ENCODE data around the gene ARHGAP20.

The ARHGAP20 gene

DNA sequence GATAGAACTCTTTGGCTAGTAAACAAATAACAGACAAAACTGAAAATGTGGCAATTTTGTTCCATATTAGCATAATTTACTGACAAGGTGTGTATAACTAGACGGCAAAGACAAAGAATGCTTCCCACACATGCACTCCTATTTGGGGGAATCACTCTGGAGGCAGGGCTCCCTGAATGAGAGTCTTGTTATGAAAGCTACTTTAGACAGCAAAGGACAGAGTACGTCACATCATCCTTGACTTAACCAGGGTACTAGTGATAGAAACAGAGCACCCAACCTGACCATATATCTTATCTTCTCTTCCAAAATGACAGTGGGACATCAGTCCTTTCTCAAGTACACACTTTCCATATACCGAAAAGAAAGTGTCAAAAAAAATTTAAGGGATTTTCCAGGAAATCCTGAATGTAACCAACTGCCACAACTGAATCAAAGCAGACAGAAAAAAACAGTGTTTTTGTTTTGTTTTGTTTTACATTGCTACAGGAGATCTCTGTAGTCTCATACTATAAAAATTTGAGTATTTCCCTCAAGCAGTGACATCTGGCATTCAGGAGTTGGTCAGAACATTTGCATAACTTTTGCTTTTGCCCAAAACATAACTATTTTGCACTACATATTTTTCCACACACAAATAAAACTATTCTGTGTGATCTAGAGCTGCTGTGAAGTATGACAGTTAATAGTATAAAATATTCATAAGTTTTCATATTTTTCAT, 98.9 kb downstream of the ARHGAP20 start:
- DNase-seq: no peak

DNA sequence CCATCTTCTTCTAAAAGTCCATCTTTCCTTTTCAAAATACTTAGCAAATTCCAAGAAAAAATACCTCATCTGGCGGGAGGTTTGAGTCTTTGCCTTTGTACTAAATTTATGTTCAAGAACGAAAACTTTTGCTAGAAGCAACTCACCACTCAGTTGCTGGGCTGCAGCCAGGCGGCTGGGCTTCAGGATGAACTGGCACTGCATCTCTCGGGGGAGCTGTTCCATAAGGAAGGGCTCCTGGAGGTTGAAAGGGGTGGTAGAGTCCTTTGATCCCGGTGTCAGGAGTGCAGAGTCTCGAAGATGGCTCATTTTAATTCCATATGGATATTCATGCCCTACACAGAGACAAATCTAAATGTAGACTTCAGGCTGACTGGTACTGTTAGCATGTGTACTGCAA, 105.8 kb downstream of the ARHGAP20 start:
- DNase-seq: no peak

DNA sequence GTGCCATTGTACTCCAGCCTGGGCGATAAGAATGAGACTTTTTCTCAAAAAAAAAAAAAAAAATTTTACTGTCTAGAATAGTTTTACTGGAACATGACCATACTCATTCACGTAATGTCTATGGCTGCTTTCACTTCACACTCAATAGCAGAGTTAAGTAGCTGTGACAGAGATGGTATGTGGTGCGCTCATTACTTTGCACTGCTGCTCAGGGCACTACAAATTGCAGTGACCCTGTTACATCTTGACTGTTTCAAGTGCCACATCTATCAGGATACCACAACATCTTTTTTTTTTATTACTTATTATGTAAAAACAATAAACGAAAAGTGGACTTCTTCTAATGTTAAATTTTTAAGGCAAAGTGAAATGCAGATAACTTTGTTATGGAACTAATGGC, 110.3 kb downstream of the ARHGAP20 start:
- no peak for DNase-seq

DNA sequence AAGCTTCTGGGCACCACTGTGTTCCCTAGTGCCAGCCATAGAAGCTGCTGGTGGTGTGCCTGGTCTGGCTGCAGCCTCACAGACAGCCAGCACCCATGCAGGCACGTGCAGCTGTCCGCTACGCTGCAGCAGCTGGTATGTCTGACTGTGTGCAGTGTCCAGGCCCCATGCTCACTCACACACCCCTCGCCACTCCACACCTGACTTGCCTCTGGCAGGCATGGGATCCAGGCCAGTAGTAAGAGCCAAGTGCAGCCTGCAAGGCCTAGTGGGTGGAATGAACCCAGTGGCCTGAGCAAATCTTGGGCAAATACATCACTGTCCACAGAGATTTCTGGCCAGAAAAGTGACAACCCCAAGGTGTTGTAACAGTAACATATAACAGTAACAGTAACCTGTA, 111.9 kb downstream of the ARHGAP20 start:
- no peak for DNase-seq

DNA sequence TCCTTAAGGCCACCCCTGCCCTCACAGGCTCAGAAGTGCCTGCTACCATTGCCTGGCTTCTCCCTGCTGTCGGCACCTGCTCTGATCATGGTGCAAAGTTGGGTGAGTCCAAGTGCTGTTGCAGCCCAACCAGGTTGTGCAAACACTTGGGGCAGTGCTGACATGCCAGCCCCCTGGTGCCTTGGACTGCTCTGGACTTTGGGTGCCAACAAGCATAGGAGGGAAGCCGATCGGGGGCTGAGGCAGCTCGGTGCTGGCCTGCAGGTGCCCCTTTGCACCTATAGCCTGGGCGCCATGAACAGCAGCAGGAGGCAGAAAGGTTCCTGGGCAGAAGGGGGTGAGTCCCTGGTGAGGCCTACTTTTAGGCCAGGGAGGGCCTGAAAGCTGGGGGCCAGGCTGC, 113.0 kb downstream of the ARHGAP20 start:
- DNase-seq: no peak

DNA sequence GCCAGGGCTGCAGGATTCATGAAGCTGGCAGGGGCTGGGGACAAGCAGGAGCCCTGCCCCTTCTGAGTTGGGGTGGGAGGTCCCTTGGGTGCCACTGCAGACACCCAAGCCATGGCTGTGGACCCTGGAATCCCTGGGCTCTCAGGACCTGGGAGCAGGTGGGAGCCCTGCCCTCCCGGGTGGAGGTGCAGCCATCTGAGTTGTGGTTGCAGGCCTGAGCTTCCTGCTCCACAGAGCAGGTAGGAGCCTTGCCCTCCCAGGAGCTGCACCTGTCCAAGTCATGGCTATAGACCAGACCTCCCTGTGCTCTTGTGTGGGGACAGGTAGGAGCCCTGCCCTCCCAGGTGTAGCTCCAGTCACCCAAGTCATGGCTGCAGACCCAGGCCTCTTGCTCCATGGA, 113.5 kb downstream of the ARHGAP20 start:
- DNase-seq: no peak

DNA sequence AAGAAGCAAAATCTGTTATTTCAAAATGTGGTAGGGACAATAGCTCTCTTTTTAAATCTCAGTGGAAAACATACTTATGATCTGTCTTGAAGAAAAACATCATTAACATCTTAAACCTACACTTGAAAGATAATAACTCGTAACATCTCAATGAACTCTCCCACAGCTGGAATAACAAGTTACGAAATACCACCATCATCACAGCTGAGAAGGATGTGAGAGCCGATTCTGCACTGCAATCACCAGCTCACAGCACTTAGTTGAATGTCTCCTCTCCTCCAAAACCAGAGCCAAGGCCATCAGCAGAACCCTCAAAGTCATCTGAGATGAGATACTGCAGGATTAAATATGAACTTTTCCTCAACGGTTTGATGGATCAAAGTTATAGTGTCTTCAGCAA, 124.3 kb downstream of the ARHGAP20 start:
- no peak for DNase-seq

DNA sequence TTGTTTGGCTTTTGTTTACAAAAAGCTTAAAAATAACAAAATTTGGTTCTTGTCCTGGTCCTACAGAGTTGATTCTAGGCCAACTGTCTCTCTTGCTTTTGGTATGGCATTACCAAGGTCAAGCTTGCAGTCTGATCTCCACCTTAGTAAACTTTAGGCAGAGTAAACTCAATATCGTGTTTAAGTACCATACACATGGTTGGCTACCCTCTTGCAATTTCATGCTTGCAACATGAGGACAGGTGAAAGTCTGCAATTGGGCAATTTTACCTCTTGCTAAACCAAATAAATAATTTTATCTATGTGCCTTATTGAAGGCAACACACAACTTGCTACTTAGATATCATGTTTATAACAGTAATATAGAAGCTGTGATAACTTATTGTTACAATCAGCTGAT, 125.1 kb downstream of the ARHGAP20 start:
- DNase-seq: no peak

DNA sequence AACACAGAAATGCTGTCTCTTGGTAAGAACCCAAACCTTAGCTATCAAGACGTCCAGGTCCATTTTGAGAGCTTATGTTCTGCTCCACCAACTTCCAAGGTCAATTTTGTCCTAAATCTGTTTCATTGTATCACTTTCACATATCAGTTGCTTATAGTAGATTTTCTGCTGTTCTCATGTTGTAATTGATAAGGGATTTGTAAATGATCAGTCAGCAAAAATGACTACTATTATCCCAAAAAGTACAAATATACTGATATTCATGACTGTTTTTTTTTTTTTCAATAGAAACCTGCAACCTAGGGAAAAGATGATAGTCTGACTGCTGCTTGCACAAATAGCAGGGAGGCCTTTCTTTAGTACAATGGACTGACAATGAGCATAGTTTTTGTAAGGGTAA, 128.1 kb downstream of the ARHGAP20 start:
- DNase-seq: no peak

DNA sequence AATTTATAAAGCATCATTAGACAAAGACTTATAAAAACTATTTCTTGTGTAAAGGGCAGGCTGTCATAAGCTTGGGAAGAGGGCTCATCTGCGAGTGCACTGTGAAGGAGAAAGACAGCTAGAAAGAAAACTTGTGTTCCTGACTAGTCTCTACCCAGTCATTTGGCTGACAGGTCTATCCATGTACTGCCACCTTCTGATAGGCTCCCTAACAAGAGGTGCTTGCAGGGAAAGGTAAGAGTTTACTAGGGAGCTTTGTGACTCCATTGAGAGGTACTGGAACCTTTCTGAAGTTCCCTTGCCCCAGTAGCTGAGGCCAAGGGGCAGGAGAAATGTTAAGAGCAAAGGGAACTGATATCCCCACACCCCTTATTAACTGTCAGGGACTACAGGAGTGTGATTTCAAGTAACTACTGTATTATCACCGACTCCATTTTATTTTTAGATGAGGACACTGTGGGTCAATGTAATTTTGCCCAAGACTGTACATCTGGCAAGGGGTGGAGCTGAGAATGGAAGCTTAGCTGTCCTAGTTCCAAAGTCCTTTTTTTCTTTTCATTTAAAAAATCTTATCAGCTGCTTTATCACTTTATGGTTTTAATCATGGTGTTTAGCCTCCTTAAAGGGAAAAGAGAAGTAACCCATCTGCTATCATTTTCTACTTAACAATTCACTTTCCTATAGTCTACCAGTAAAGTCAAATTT, 129.4 kb downstream of the ARHGAP20 start:
- no peak for DNase-seq

DNA sequence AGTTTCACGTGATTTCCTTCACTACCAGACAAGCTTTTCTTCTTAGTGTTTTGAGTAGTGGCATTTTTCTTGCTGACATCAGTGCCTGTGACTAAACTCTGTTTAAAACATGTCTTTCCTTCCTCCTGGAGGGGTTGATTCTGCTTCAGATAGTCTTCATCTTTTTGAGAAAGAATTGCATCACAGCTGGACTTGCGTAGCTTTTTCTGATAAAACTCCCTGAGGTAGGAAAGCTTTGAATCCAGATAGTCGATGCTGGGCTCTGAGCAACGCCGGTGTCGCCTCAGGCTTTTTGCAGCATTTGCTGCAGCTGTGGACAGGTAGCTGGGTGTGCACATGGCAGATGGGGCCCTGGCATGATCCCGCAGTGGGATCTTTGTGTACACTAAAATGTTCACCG, 131.7 kb downstream of the ARHGAP20 start:
- no peak for DNase-seq

DNA sequence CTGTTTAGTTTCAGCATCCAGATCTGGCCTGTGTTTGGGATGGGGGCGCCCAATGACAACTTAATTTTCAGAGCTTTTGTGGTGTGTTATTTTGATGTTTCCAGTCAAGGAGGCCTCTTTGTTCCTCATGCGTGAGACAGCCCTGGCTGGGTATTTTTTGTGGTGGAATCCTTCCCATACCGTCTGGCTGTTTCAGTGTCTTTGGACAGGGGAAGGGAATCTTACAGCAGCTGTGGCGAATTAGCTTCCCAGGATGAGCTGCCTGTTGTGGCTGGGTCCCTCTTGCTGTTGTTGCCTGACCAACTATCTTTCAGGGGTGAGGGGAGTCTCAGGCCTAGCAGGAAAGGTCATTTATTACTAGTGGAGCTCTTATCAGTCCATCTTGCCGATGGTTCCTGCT, 138.8 kb downstream of the ARHGAP20 start:
- DNase-seq: no peak

DNA sequence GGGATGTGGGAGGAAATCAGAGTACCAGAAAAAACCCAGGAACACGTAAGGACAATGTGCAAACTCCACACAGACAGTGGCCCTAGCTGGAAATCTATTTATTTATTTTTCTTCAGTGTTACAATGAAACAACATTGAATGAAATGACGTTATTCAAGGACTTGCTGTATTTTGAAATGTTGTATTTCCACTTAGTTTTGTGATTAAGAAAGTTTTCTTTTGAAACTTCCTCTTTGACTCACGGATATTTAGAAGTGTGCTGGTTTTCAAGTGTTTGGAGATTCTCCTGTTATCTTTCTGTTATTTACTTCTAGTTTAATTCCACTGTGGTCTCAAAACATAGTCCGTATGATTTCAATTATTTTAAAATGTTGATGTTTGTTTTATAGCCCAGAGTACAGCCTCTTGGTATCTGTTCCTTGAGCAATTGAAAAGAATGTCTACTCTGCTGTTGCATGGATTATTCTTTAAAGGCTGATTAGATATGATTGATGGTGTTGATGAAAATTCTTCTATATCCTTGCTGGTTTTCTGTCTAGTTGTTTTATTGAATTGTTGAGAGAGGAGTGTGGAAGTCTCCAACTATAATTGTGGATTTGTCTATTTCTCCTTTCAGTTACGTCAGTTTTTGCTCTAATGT, 141.0 kb downstream of the ARHGAP20 start:
- DNase-seq: peak in 2 of 4 experiments; percentile 43 to 52

DNA sequence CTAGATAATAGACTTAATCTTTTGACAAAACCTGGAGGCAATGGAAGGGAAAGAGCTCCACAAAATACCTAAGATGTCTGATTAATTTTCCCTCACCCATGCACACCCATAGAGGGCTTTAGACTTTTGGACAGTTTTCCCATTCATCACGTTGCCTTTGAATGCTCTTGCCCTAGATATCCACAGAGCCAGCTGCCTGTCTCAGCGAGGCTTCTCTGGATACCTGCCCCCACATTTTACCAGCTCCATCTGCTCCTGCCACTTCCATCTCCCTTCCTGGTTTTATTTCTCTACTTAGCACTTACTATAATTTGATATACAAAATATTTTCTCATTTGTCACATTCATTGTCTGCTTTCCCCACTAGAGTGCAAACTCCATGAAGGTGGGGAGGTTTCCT, 145.7 kb downstream of the ARHGAP20 start:
- DNase-seq: no peak

DNA sequence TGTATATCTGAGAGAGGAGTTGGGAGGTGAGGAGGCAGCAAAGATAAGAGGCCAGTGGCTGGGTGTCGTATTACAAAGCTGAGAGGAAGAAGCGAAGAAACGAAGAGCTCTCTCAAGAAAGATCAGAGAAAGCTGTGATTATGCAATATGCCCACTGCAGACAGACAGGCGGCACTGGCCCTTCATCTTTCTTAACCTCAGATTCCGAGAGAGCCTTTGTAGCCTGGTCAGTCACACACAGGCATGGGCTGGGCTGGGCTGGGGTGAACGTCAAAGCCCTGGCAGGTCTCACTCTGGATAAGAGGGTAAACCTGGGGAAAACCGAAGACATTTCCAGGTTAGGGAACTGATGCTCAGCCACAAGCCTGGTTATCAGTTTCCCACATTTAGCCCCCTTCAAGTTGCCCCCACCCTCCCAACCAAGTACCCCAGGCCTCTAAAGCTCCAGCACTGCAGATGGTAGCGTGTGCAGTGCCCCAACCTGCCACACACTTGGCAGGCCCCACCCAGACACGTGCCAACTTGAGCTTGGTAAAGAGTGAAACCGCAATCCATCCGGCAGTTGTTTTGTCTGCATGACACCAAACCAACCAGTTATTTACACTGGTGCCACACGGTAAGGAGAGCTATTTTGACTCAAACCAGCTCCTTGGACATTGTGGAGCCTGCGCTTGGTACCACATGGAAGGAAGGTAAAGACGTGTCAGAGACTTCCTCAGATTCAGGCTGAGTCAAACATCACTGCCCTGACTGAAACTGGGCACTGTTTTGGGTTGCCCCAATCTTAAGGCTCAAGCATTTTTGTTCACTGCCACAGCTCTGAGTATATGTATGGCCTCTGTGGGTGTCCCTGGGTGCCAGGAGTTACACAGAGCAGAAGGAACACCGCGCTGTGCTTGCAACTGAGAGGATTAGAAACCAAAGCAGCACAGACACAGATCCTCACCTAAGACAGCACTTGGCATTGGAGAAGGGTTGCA, 146.6 kb downstream of the ARHGAP20 start:
- peak in 1 of 4 experiments; percentile 17 for DNase-seq

DNA sequence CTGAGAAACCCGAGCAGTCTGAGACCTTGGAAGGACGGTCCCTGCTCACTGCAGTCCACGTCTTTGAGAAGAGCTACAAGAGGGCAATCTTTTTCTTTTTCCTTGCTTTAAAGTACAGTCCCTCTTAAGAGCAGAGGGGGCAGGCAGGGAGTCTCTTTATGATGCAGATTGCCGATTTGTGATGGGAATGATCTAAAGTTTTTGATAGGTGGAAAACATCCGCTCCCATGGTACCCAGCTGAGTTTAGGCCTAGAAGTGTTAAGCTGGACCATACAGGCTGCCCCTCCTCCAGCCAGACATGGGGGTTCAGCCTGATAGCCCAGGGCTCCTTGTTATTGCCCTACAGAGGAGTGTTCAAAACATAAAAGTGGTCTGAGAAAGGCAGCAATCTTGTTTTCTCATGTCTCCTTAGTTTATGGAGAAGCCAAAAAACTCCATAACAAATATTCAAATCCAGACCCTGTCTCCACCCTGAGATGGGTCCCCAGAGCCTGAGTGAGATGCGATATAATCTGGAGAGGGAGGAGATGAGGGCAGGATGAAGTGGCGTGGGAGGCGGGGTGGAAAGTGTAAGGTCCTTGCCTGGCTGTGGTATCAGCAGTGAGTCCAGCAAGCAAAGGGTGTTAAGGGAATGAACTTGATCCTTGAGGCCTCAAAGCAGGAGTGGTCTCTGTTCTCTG, 147.4 kb downstream of the ARHGAP20 start:
- no peak for DNase-seq

DNA sequence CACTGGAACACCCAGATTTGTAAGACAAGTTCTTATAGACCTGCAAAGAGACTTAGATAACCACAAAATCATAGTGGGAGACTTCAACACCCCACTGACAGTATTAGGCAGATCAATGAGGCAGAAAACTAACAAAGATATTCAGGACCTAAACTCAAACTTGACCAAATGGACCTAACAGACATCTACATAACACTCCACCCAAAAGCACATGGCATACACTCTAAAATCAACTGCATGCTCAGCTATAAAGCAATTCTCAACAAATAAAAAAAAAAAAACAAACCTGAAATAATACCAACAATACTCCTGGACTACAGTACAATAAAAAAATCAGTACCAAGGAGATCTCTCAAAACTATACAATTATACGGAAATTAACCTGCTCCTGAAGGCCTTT, 167.5 kb downstream of the ARHGAP20 start:
- DNase-seq: no peak

DNA sequence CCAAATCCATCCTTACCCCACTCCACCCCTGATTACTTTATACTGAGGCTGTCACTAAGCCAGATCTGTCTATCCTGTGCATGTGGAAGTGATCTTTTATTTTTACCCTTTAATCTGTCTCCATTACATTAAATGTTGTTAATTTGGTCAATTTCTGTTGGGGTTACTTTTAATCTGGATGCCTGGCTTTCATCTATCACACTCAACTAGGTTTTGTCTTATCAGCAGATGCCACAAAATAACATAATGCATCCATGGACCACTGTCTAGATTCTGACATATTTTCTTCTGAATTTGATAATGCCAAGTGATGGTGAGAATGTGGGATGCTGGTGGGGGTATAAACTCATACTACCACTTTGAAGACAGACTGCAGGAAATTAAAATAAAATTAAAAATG, 174.1 kb downstream of the ARHGAP20 start:
- no peak for DNase-seq

DNA sequence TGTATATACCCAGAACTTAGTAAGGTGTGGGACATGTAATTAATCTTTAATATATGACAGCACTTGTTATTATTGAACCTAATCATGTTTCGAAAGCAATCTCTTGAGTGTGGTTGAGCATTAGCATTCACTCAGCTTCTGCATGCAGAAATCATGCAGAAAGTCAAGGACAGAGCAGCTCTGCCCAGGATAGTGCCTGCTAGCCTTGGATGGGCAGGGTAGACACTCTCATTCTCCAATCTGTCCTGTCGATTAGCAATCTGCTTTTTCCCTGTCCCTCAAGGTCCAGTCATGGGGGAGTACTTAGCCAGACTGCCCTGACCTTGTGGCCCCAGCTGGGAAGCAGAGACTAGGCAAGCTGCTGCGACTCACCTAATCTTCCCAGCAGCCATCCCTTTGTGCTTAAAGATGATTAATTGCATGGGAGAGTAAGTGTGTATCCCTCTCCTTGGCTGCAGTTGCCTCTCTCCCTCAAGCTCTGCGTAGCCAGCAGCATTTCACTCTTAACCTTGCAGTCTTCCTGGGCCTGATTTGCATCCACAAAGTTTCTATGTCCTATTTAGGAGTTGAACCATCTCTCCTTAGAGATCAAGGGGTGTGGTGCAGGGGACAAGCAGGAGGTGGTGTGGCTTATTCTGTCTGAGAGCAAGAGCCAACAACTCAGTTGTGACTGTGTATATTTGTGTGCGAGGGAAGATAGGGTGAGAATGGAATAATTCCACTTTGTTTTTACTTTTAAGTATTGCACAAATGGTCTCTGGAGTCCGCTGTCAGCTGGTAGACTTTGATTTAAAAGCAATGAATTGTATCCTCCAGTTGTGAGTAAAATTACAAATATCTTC, 181.1 kb downstream of the ARHGAP20 start:
- DNase-seq: no peak

DNA sequence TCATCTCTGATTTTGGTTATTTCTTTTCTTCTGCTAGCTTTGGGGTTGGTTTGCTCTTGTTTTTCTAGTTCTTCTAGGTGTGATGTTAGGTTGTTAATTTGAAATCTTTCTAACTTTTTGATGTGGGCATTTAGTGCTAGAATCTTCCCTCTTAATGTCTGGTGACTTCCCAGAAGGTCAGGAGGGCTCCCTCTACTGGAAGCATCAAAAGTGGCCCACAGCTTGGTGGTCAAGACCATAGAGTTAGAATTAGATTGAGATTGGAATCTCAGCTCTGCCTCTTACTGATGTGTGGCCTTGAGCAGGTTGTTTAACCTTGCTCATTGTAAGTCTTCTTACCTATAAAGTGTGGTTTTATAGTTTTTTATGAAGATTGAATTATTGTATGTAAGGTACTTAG, 183.2 kb downstream of the ARHGAP20 start:
- DNase-seq: peak; percentile 52 to 80 (median 66)

DNA sequence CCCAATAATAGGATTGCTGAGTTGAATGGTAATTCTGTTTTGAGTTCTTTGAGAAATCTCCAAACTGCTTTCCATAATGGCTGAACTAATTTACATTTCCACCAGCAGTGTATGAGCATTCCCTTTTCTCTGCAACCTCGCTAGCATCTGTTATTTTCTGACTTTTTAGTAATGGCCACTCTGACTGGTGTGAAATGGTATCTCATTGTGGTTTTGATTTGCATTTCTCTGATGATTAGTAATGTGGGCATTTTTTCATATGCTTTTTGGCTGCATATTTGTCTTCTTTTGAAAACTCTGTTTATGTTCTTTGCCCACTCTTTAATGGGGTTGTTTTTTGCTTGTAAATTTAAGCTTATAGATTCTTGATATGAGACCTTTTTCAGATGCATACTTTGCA, 185.1 kb downstream of the ARHGAP20 start:
- DNase-seq: no peak
